Gastrocnemius medialis (tissue), 4 donors: Measurements from ENCODE around the gene HIVEP2.

Experiments
- POLR2A ChIP-seq, 2 donors: fragments of 450-650 bp; IDR thresholded peaks; one replicate each; pipeline ENCODE4 v1.6.1; 2017; ENCODE audit warnings: antibody characterized with exemption in 2 of 2, mild to moderate bottlenecking in 2 of 2, moderate library complexity in 2 of 2
- TF ChIP-seq, protein P1 (sequence below), 5 experiments: fragments of 450-650 bp in 3 of 5; fragments of 200-600 bp in 2 of 5; sonication (generic) in 2 of 5; IDR thresholded peaks in 4 of 5; conservative IDR thresholded peaks in 1 of 5; 1 replicate in 4 of 5; 2 replicates in 1 of 5; pipeline ENCODE4 v1.5.1; 2016 to 2019; ENCODE audit warnings: antibody characterized with exemption in 5 of 5, mild to moderate bottlenecking in 3 of 5, moderate library complexity in 3 of 5

DNA sequence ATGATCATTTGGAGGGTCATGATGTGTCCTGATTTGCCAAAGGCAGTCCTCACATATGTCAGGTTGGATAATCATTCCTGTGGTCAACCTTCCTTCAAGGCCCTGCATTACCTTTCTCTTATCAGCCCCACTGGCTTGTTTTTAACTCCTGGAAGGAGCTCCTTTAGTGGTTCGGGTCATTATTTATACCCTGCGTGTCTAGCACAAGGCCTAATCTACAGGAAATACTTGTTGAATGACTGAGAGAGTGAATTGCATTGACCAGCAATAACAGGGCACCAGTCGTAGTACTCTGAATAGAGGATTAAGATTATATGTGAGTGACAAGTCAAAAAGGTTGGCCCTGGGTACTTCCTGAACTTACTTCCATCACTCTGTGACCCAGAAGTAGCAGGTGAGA, 4.5 kb downstream of the HIVEP2 start:
- no peak for TF ChIP-seq POLR2A (IDR thresholded peaks at IDR 0.05)
- TF ChIP-seq, protein P1, sequence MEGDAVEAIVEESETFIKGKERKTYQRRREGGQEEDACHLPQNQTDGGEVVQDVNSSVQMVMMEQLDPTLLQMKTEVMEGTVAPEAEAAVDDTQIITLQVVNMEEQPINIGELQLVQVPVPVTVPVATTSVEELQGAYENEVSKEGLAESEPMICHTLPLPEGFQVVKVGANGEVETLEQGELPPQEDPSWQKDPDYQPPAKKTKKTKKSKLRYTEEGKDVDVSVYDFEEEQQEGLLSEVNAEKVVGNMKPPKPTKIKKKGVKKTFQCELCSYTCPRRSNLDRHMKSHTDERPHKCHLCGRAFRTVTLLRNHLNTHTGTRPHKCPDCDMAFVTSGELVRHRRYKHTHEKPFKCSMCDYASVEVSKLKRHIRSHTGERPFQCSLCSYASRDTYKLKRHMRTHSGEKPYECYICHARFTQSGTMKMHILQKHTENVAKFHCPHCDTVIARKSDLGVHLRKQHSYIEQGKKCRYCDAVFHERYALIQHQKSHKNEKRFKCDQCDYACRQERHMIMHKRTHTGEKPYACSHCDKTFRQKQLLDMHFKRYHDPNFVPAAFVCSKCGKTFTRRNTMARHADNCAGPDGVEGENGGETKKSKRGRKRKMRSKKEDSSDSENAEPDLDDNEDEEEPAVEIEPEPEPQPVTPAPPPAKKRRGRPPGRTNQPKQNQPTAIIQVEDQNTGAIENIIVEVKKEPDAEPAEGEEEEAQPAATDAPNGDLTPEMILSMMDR (IDR thresholded peaks at IDR 0.05 in 4 of 5, conservative IDR thresholded peaks at IDR 0.05 in 1 of 5) = no peak
